SK-N-SH treated with all-trans-retinoic acid at 6 μM for 48 hours (cell line): ENCODE data around the gene SCAF8.

ENCODE experiments used
- ATAC-seq: fragments of 200-7000 bp; cut with Tn5 transposase; 3 replicates; pipeline ENCODE4 v1.9.1; 2020; ENCODE audit warnings: mild to moderate bottlenecking, moderate library complexity
- ARNTL ChIP-seq: fragments of 450-650 bp; formaldehyde crosslinking; IDR thresholded peaks from 2 replicates; pipeline ENCODE4 v1.5.0; 2020; ENCODE audit warnings: low read depth, mild to moderate bottlenecking, moderate library complexity, borderline replicate concordance
- BACH2 ChIP-seq: fragments of 250-450 bp; sonication (Bioruptor Pico); IDR thresholded peaks from 2 replicates; pipeline ENCODE4 v1.9.0; 2021; ENCODE audit warnings: mild to moderate bottlenecking, borderline replicate concordance
- CREB5 ChIP-seq: fragments of 250-450 bp; sonication (Bioruptor Pico); IDR thresholded peaks from 2 replicates; pipeline ENCODE4 v1.5.1; 2020; ENCODE audit warnings: low read depth, mild to moderate bottlenecking, moderate library complexity
- CSDC2 ChIP-seq: fragments of 250-450 bp; sonication (Bioruptor Pico); IDR thresholded peaks from 2 replicates; pipeline ENCODE4 v1.5.0; 2020; ENCODE audit warnings: mild to moderate bottlenecking, moderate library complexity
- CSRNP3 ChIP-seq: fragments of 250-450 bp; sonication (Bioruptor Pico); IDR thresholded peaks from 2 replicates; pipeline ENCODE4 v1.5.1; 2021; ENCODE audit warnings: mild to moderate bottlenecking, moderate library complexity
- ESRRG ChIP-seq: fragments of 250-450 bp; sonication (Bioruptor Pico); IDR thresholded peaks from 2 replicates; pipeline ENCODE4 v1.6.1; 2021; ENCODE audit warnings: mild to moderate bottlenecking
- GLIS3 ChIP-seq: fragments of 250-450 bp; sonication (Bioruptor Pico); IDR thresholded peaks from 2 replicates; pipeline ENCODE4 v1.5.0; 2020; ENCODE audit warnings: mild to moderate bottlenecking, moderate library complexity
- ISL1 ChIP-seq: fragments of 250-450 bp; sonication (Bioruptor Pico); IDR thresholded peaks from 2 replicates; pipeline ENCODE4 v2.1.2; 2022; ENCODE audit warnings: mild to moderate bottlenecking, moderate library complexity
- OSR1 ChIP-seq: fragments of 250-450 bp; sonication (Bioruptor Pico); IDR thresholded peaks from 2 replicates; pipeline ENCODE4 v1.8.0; 2022; ENCODE audit warnings: moderate library complexity, mild to moderate bottlenecking, inconsistent platforms
- PATZ1 ChIP-seq: fragments of 250-450 bp; sonication (Bioruptor Pico); IDR thresholded peaks from 2 replicates; pipeline ENCODE4 v1.8.0; 2020; ENCODE audit warnings: mild to moderate bottlenecking, moderate library complexity, borderline replicate concordance
- POU6F1 ChIP-seq: fragments of 250-450 bp; sonication (Bioruptor Pico); IDR thresholded peaks from 2 replicates; pipeline ENCODE4 v1.8.0; 2021; ENCODE audit warnings: low read depth, mild to moderate bottlenecking, moderate library complexity, borderline replicate concordance
- RARB ChIP-seq: fragments of 250-450 bp; sonication (Bioruptor Pico); IDR thresholded peaks from 2 replicates; pipeline ENCODE4 v1.8.0; 2021; ENCODE audit warnings: mild to moderate bottlenecking, moderate library complexity
- TCF4 ChIP-seq: fragments of 250-450 bp; sonication (Bioruptor Pico); IDR thresholded peaks from 2 replicates; pipeline ENCODE4 v1.8.0; 2021; ENCODE audit warnings: mild to moderate bottlenecking, moderate library complexity, borderline replicate concordance
- TOX ChIP-seq: fragments of 250-450 bp; sonication (Bioruptor Pico); IDR thresholded peaks from 2 replicates; pipeline ENCODE4 v1.8.0; 2021; ENCODE audit warnings: mild to moderate bottlenecking, moderate library complexity, borderline replicate concordance
- TSHZ2 ChIP-seq: fragments of 250-450 bp; sonication (Bioruptor Pico); IDR thresholded peaks from 2 replicates; pipeline ENCODE4 v1.5.0; 2020; ENCODE audit warnings: mild to moderate bottlenecking, moderate library complexity
- ZC3H10 ChIP-seq: fragments of 250-450 bp; sonication (Bioruptor Pico); IDR thresholded peaks from 2 replicates; pipeline ENCODE4 v1.5.1; 2021; ENCODE audit warnings: mild to moderate bottlenecking, moderate library complexity
- ZFP30 ChIP-seq: fragments of 450-650 bp; formaldehyde crosslinking; IDR thresholded peaks from 2 replicates; pipeline ENCODE4 v1.5.0; 2022; ENCODE audit warnings: mild to moderate bottlenecking, moderate library complexity
- ZNF565 ChIP-seq: fragments of 450-650 bp; formaldehyde crosslinking; conservative IDR thresholded peaks from 2 replicates; pipeline ENCODE4 v1.5.0; 2020; ENCODE audit warnings: low read depth, mild to moderate bottlenecking, moderate library complexity
- ZNF8 ChIP-seq: fragments of 450-650 bp; formaldehyde crosslinking; IDR thresholded peaks from 2 replicates; pipeline ENCODE4 v1.5.0; 2020; ENCODE audit warnings: mild to moderate bottlenecking, moderate library complexity

SCAF8 gene

GRCh38 chr6:154690857-154691256, 42.4 kb upstream of the SCAF8 start:
- no peak for ATAC-seq
- TF ChIP-seq PATZ1 (no peak), RARB (CRISPR knock-in tag) (no peak), OSR1 (CRISPR knock-in tag) (no peak), ZFP30 (CRISPR knock-in tag) (no peak)

- no peak for TF ChIP-seq ARNTL (CRISPR knock-in tag)
- TF ChIP-seq CREB5 (CRISPR knock-in tag): no peak
- no peak for TF ChIP-seq ZNF565 (CRISPR knock-in tag)
- no peak for TF ChIP-seq TCF4 (CRISPR knock-in tag)
- no peak for TF ChIP-seq CSRNP3
- no peak for TF ChIP-seq GLIS3 (CRISPR knock-in tag)
- TF ChIP-seq BACH2 (CRISPR knock-in tag): no peak
- no peak for TF ChIP-seq ESRRG (CRISPR knock-in tag)
- TF ChIP-seq ZNF8 (CRISPR knock-in tag): no peak
- no peak for TF ChIP-seq PATZ1
Observed at GRCh38 chr6:154696661-154697060, 36.6 kb upstream of the SCAF8 start.

GRCh38 chr6:154703124-154703523, 30.1 kb upstream of the SCAF8 start:
- TF ChIP-seq CSRNP3 (no peak), PATZ1 (no peak), ZC3H10 (CRISPR knock-in tag) (no peak), CREB5 (CRISPR knock-in tag) (no peak), OSR1 (CRISPR knock-in tag) (no peak), GLIS3 (CRISPR knock-in tag) (no peak), ZNF565 (CRISPR knock-in tag) (no peak), ISL1 (CRISPR knock-in tag) (no peak), TOX (CRISPR knock-in tag) (no peak), ZNF8 (CRISPR knock-in tag) (no peak), TCF4 (CRISPR knock-in tag) (no peak), ARNTL (CRISPR knock-in tag) (no peak), TSHZ2 (CRISPR knock-in tag) (no peak), POU6F1 (CRISPR knock-in tag) (no peak), ZFP30 (CRISPR knock-in tag) (no peak), BACH2 (CRISPR knock-in tag) (no peak), CSDC2 (CRISPR knock-in tag) (no peak)
- ATAC-seq: no peak

More at GRCh38 chr6:154696661-154697060, 36.6 kb upstream of the SCAF8 start:
- no peak for ATAC-seq
